K562 (cell line): ENCODE data around the gene C2orf69. TPM values are rescaled to one million over a fixed set of nuclear protein-coding genes. Genes with fewer than 3 reads are reported as not detected.
A peak's percentile ranks its signal among the peaks of the same experiment; 100 is the strongest.

Experiments used
- ARID4B ChIP-seq: sonication (generic); formaldehyde crosslinking; IDR thresholded peaks from 2 replicates; pipeline ENCODE4 v1.8.0; 2022; ENCODE audit warnings: mild to moderate bottlenecking, missing genetic modification reagents
- CREB1 ChIP-seq, 2 experiments: sonication (generic) in 1 of 2; formaldehyde crosslinking in 1 of 2; IDR thresholded peaks; 2 replicates each; pipeline versions ENCODE4 v1.6.1 to v1.8.0; 2012 to 2022; ENCODE audit warnings: inconsistent platforms in 1 of 2, mild to moderate bottlenecking in 1 of 2, missing genetic modification reagents in 1 of 2, moderate library complexity in 1 of 2
- CXXC5 ChIP-seq: fragments of 250-450 bp; sonication (Bioruptor Pico); IDR thresholded peaks from 2 replicates; pipeline ENCODE4 v1.8.0; 2022; ENCODE audit warnings: inconsistent platforms, mild to moderate bottlenecking, moderate library complexity
- FIP1L1 ChIP-seq: fragments of 200-400 bp; formaldehyde crosslinking; IDR thresholded peaks from 2 replicates; pipeline ENCODE4 v1.6.1; 2018; ENCODE audit warnings: mild to moderate bottlenecking, low read depth, low read length; ENCODE audit not compliant: poor library complexity, severe bottlenecking
- FOXA3 ChIP-seq, 2 experiments: fragments of 450-650 bp in 1 of 2; sonication (generic) in 1 of 2; formaldehyde crosslinking; IDR thresholded peaks in 1 of 2; conservative IDR thresholded peaks in 1 of 2; 2 replicates each; pipeline versions ENCODE4 v1.4.0 to v1.8.0; 2020 to 2022; ENCODE audit warnings: mild to moderate bottlenecking in 2 of 2, missing genetic modification reagents in 1 of 2
- HMGN3 ChIP-seq: IDR thresholded peaks from 2 replicates; pipeline ENCODE4 v1.6.1; 2011; ENCODE audit warnings: borderline replicate concordance, low read depth, mild to moderate bottlenecking, mixed read lengths, low read length; ENCODE audit not compliant: insufficient read length; ENCODE audit errors: extremely low read depth
- LEF1 ChIP-seq: fragments of 450-650 bp; IDR thresholded peaks from 2 replicates; pipeline ENCODE4 v1.6.1; 2016; ENCODE audit warnings: mild to moderate bottlenecking
- PRDM10 ChIP-seq: fragments of 450-650 bp; IDR thresholded peaks from 2 replicates; pipeline ENCODE4 v1.6.1; 2018; ENCODE audit not compliant: partially characterized antibody
- PTBP1 ChIP-seq: fragments of 200-400 bp; formaldehyde crosslinking; IDR thresholded peaks from 2 replicates; pipeline ENCODE4 v1.6.1; 2017; ENCODE audit warnings: low read depth, low read length
- RFX7 ChIP-seq: fragments of 250-450 bp; sonication (Bioruptor Pico); IDR thresholded peaks from 2 replicates; pipeline ENCODE4 v1.5.1; 2021; ENCODE audit warnings: mild to moderate bottlenecking
- SIN3B ChIP-seq: fragments of 450-650 bp; IDR thresholded peaks from 2 replicates; pipeline ENCODE4 v1.6.1; 2017; ENCODE audit warnings: low read depth, mild to moderate bottlenecking, moderate library complexity
- TCFL5 ChIP-seq: fragments of 250-450 bp; sonication (Bioruptor Pico); conservative IDR thresholded peaks from 2 replicates; pipeline ENCODE4 v1.6.1; 2021; ENCODE audit warnings: mild to moderate bottlenecking, moderate library complexity, matching md5 sums
- WHSC1 ChIP-seq: IDR thresholded peaks from one replicate; pipeline ENCODE4 v1.6.1; 2012; ENCODE audit warnings: low read length, control low read depth, inconsistent platforms
- ZC3H8 ChIP-seq: fragments of 450-650 bp; IDR thresholded peaks from 2 replicates; pipeline ENCODE4 v1.6.1; 2017
- ZNF121 ChIP-seq: sonication (generic); formaldehyde crosslinking; conservative IDR thresholded peaks from 2 replicates; pipeline ENCODE4 v1.8.0; 2022; ENCODE audit warnings: missing genetic modification reagents
- ZNF224 ChIP-seq: sonication (generic); formaldehyde crosslinking; IDR thresholded peaks from 2 replicates; pipeline ENCODE4 v1.8.0; 2022; ENCODE audit warnings: mild to moderate bottlenecking, missing genetic modification reagents
- ZNF398 ChIP-seq: fragments of 250-450 bp; sonication (Bioruptor Pico); IDR thresholded peaks from 2 replicates; pipeline ENCODE4 v1.8.0; 2021; ENCODE audit warnings: moderate library complexity, mild to moderate bottlenecking, inconsistent platforms
- ZNF408 ChIP-seq: fragments of 250-450 bp; sonication (Bioruptor Pico); IDR thresholded peaks from 2 replicates; pipeline ENCODE4 v1.4.0; 2020; ENCODE audit warnings: low read depth, mild to moderate bottlenecking, moderate library complexity
- polyA plus RNA-seq, 8 experiments: library from polyadenylated mRNA; depleted of rRNA in 4 of 8; stranded (reverse) in 5 of 8; unstranded in 3 of 8; fragments of >200 nt; fragmentation: Nextera tagmentation in 2 of 8; fragmentation: Illumina TruSeq in 1 of 8; extraction: Ambion mirVana in 2 of 8; extraction: Trizol in 1 of 8; gene quantifications; 2 replicates each; pipeline versions ENCODE4 v1.2.1 to v1.2.3, GENCODE V29; 2011 to 2014; ENCODE audit warnings: inconsistent platforms in 1 of 8, missing spikeins in 1 of 8
- total RNA-seq, 7 experiments: library from RNA; depleted of rRNA in 6 of 7; stranded (reverse); fragments of >200 nt in 6 of 7; fragmentation: Illumina TruSeq in 2 of 7; extraction: Trizol in 2 of 7; gene quantifications; 2 replicates each; pipeline versions ENCODE4 v1.2.1 to v1.2.3, GENCODE V29; 2011 to 2021; ENCODE audit warnings: low replicate concordance in 1 of 7

The C2orf69 gene
- total and polyA plus RNA-seq, 9 of the 15 experiments (the other 6 are each of a cell fraction or from before 2014, with no cell fraction given): 3.4 to 9.8 (median 5.7) TPM

GRCh38 chr2:199902486-199903110, 8.5 kb upstream of the C2orf69 start (continued):
- TF ChIP-seq ZNF398 (no peak), WHSC1 (no peak), FOXA3 (CRISPR knock-in tag; conservative IDR thresholded peaks at IDR 0.05 in 1 of 2, IDR thresholded peaks at IDR 0.05 in 1 of 2) (peak; percentile 90 to 98), ZNF408 (CRISPR knock-in tag) (no peak), ARID4B (CRISPR knock-in tag) (no peak), ZC3H8 (no peak), TCFL5 (CRISPR knock-in tag) (no peak), CXXC5 (no peak), FIP1L1 (no peak), SIN3B (no peak), PRDM10 (peak; percentile 22), LEF1 (0 out of 2 replicates have a peak, but pooled peaks have one; percentile 31), HMGN3 (no peak), PTBP1 (no peak), ZNF121 (no peak), RFX7 (CRISPR knock-in tag) (no peak), CREB1 (IDR thresholded peaks at IDR 0.05) (no peak), CREB1 (CRISPR knock-in tag; IDR thresholded peaks at IDR 0.05) (no peak), ZNF224 (CRISPR knock-in tag) (no peak)
